PC-9 (cell line): Measurements from ENCODE around the gene SLAIN2. TPM values are rescaled to one million over a fixed set of nuclear protein-coding genes. Genes with fewer than 3 reads are reported as not detected.

Experiments used
- BruUV-seq: library from RNA; stranded (reverse); fragments of 400-500 nt; replicated peaks from 2 replicates; lab custom pipeline; 2021; lab: Mats Ljungman, UMichigan
- CTCF ChIA-PET: fragments of 300-600 bp; sonication (Branson Sonifier 250); formaldehyde crosslinking; loops from one replicate; lab custom pipeline; 2022; ENCODE audit warnings: antibody characterized with exemption; lab: Charles Lee
- POLR2A ChIA-PET: fragments of 300-600 bp; sonication (Branson Sonifier 250); formaldehyde crosslinking; loops from one replicate; lab custom pipeline; 2022; ENCODE audit warnings: antibody characterized with exemption; ENCODE audit not compliant: unreplicated experiment; lab: Charles Lee
- DNase-seq, 2 experiments: peaks; one replicate each; pipeline versions ENCODE4 v3.0.0 to v3.0.0-alpha.2; 2015 to 2022; ENCODE audit warnings: mixed read lengths in 1 of 2
- H2AFZ ChIP-seq: fragments of 200-600 bp; sonication (generic); 2 replicates; pipeline ENCODE4 v1.8.1; 2017; ENCODE audit warnings: antibody characterized with exemption
- H3F3A ChIP-seq: fragments of 200-600 bp; sonication (generic); 2 replicates; pipeline ENCODE4 v1.8.1; 2017; ENCODE audit warnings: antibody characterized with exemption, mild to moderate bottlenecking, low read depth; ENCODE audit not compliant: insufficient read depth
- H3K27ac ChIP-seq: fragments of 200-600 bp; sonication (generic); 2 replicates; pipeline ENCODE4 v1.6.1; 2016; ENCODE audit warnings: mixed run types
- H3K27me3 ChIP-seq: fragments of 200-600 bp; sonication (generic); 2 replicates; pipeline ENCODE4 v1.6.1; 2016; ENCODE audit warnings: low read depth, mixed run types; ENCODE audit not compliant: insufficient read depth
- H3K36me3 ChIP-seq: fragments of 200-600 bp; sonication (generic); 2 replicates; pipeline ENCODE4 v1.6.1; 2016; ENCODE audit warnings: low read depth, mixed run types
- H3K4me1 ChIP-seq: fragments of 200-600 bp; sonication (generic); replicated peaks from 2 replicates; pipeline ENCODE4 v1.6.1; 2016; ENCODE audit warnings: mixed run types; ENCODE audit not compliant: insufficient read depth
- H3K4me2 ChIP-seq: fragments of 200-600 bp; sonication (generic); 2 replicates; pipeline ENCODE4 v1.6.1; 2017; ENCODE audit warnings: mixed run types
- H3K4me3 ChIP-seq: fragments of 200-600 bp; sonication (generic); 2 replicates; pipeline ENCODE4 v1.6.1; 2016; ENCODE audit warnings: mixed run types
- H3K79me2 ChIP-seq: fragments of 200-600 bp; sonication (generic); 2 replicates; pipeline ENCODE4 v1.6.1; 2017; ENCODE audit warnings: low read depth, mixed run types
- H3K9me2 ChIP-seq: fragments of 200-600 bp; sonication (generic); 2 replicates; pipeline ENCODE4 v1.8.1; 2017; ENCODE audit warnings: mild to moderate bottlenecking; ENCODE audit not compliant: insufficient read depth
- H3K9me3 ChIP-seq: fragments of 200-600 bp; sonication (generic); 2 replicates; pipeline ENCODE4 v1.8.1; 2016; ENCODE audit warnings: low read depth; ENCODE audit not compliant: insufficient read depth
- H4K20me1 ChIP-seq: fragments of 200-600 bp; sonication (generic); 2 replicates; pipeline ENCODE4 v1.8.1; 2017; ENCODE audit not compliant: insufficient read depth
- CTCF ChIP-seq: fragments of 200-600 bp; sonication (generic); conservative IDR thresholded peaks from 2 replicates; pipeline ENCODE4 v1.6.1; 2017; ENCODE audit warnings: mixed run types, antibody characterized with exemption, mild to moderate bottlenecking, moderate library complexity
- EZH2 ChIP-seq: fragments of 200-600 bp; sonication (generic); IDR thresholded peaks from 2 replicates; pipeline ENCODE4 v1.8.0; 2017; ENCODE audit warnings: antibody characterized with exemption, low read depth
- intact Hi-C: fragments of 100-400 bp; cut with micrococcal nuclease; formaldehyde crosslinking; loops from one replicate; pipeline ENCODE4 v1.10.0; 2022; ENCODE audit not compliant: unreplicated experiment
- total RNA-seq: library from RNA; stranded (reverse); gene quantifications from 2 replicates; pipeline ENCODE4 v1.2.3, GENCODE V29; 2021

SLAIN2 gene
- total RNA-seq, 1 experiment from 2014 or later, result 70.4 TPM

- Histone ChIP-seq H3K4me2 (no peak overlapping the region), H3K79me2 (no peaks in the 10 kb centered on the region), H3K9me3 (no peaks in the 10 kb centered on the region), H3K36me3 (no peaks in the 10 kb centered on the region), H3F3A (peaks cover 55% of the 10 kb centered on the region), H3K4me1 (peaks cover 62% of the 10 kb centered on the region), H3K27ac (no peak overlapping the region), H2AFZ (no peak overlapping the region), H3K27me3 (no peaks in the 10 kb centered on the region), H3K9me2 (no peaks in the 10 kb centered on the region), H4K20me1 (no peaks in the 10 kb centered on the region), H3K4me3 (no peak overlapping the region)
- intact Hi-C loops, result no loop called here
- ChIA-PET POLR2A (no interaction called here), CTCF (no interaction called here)
- no TSS peak for BruUV-seq
- no peak for TF ChIP-seq CTCF
- no peak for TF ChIP-seq EZH2
- DNase-seq, result no peak
These were observed 7.1 kb upstream of the SLAIN2 start for GRCh38 chr4:48334236-48334635.

GRCh38 chr4:48334900-48335384 is 6.4 kb upstream of the SLAIN2 start:
- intact Hi-C loops, result no loop called here
- no peak overlapping the region for H3K27ac ChIP-seq
- BruUV-seq, result no TSS peak
- no peaks in the 10 kb centered on the region for H3K9me2 ChIP-seq
- peaks cover 49% of the 10 kb centered on the region for H3F3A ChIP-seq
- no peaks in the 10 kb centered on the region for H3K27me3 ChIP-seq
- ChIA-PET POLR2A (no interaction called here), CTCF (no interaction called here)
- peaks cover 62% of the 10 kb centered on the region for H3K4me1 ChIP-seq
- no peak overlapping the region for H3K4me2 ChIP-seq
- no peak overlapping the region for H2AFZ ChIP-seq
- no peaks in the 10 kb centered on the region for H4K20me1 ChIP-seq
- no peaks in the 10 kb centered on the region for H3K9me3 ChIP-seq
- no peak overlapping the region for H3K4me3 ChIP-seq
- TF ChIP-seq CTCF, result no peak
- no peak for TF ChIP-seq EZH2
- H3K79me2 ChIP-seq, result 0 out of 2 replicates have a peak, but pooled peaks cover 4% of the 10 kb centered on the region
- no peaks in the 10 kb centered on the region for H3K36me3 ChIP-seq
- DNase-seq, result no peak

- BruUV-seq, result no TSS peak
- no peak for TF ChIP-seq CTCF
- TF ChIP-seq EZH2, result no peak
- H3K79me2 ChIP-seq, result 0 out of 2 replicates have a peak, but pooled peaks cover 4% of the 10 kb centered on the region
- H3K27ac ChIP-seq, result no peak overlapping the region
- H4K20me1 ChIP-seq, result no peaks in the 10 kb centered on the region
- no peak overlapping the region for H3K4me2 ChIP-seq
- no peaks in the 10 kb centered on the region for H3K9me2 ChIP-seq
- no peaks in the 10 kb centered on the region for H3K27me3 ChIP-seq
- ChIA-PET POLR2A (no interaction called here), CTCF (interaction anchor here (0.7 kb wide), 1 partner anchor 118 kb away, joined by 4 read pairs; no protein-coding TSS in a partner anchor)
- no peaks in the 10 kb centered on the region for H3K36me3 ChIP-seq
- H3K4me1 ChIP-seq, result peaks cover 53% of the 10 kb centered on the region
- no peak overlapping the region for H3K4me3 ChIP-seq
- intact Hi-C loops, result no loop called here
- DNase-seq, result no peak
- H2AFZ ChIP-seq, result no peak overlapping the region
- H3K9me3 ChIP-seq, result no peaks in the 10 kb centered on the region
- peaks cover 43% of the 10 kb centered on the region for H3F3A ChIP-seq
These were observed 5.0 kb upstream of the SLAIN2 start for GRCh38 chr4:48336146-48336870.
